DOHH2 (cell line): Measurements from ENCODE around the gene HMG20B.
"Not testable (repeated sequence)": the region's sequence is repeated elsewhere in the genome, so short reads cannot be mapped to it uniquely, and the experiment has no call there.

Source experiments
- H3F3A ChIP-seq: fragments of 200-600 bp; sonication (generic), shearing (Covaris generic); 2 replicates; pipeline ENCODE4 v1.6.0; 2016; ENCODE audit warnings: antibody characterized with exemption, mild to moderate bottlenecking; ENCODE audit not compliant: control insufficient read depth, insufficient read depth
- H3K27ac ChIP-seq: fragments of 200-600 bp; sonication (generic); 2 replicates; pipeline ENCODE4 v1.5.1; 2014; ENCODE audit warnings: low read depth, mild to moderate bottlenecking, low read length, moderate library complexity
- H3K27me3 ChIP-seq: fragments of 200-600 bp; sonication (generic); 2 replicates; pipeline ENCODE4 v1.6.1; 2014; ENCODE audit warnings: mild to moderate bottlenecking, low read length, mixed read lengths; ENCODE audit not compliant: control insufficient read depth
- H3K36me3 ChIP-seq: fragments of 200-600 bp; sonication (generic); 2 replicates; pipeline ENCODE4 v1.6.1; 2014; ENCODE audit warnings: mild to moderate bottlenecking, low read length, moderate library complexity, mixed read lengths; ENCODE audit not compliant: control insufficient read depth
- H3K4me1 ChIP-seq: fragments of 200-600 bp; sonication (generic); 2 replicates; pipeline ENCODE4 v1.6.1; 2014; ENCODE audit warnings: mild to moderate bottlenecking, low read length, mixed read lengths; ENCODE audit not compliant: control insufficient read depth
- H3K4me2 ChIP-seq: fragments of 200-600 bp; sonication (generic); 2 replicates; pipeline ENCODE4 v1.6.0; 2014; ENCODE audit warnings: mild to moderate bottlenecking, low read length, moderate library complexity
- H3K4me3 ChIP-seq: fragments of 200-600 bp; sonication (generic); 2 replicates; pipeline ENCODE4 v1.5.1; 2014; ENCODE audit warnings: mild to moderate bottlenecking, low read length, mixed read lengths
- H3K79me2 ChIP-seq: fragments of 200-600 bp; sonication (generic); 2 replicates; pipeline ENCODE4 v1.6.1; 2014; ENCODE audit warnings: mild to moderate bottlenecking, low read length, mixed read lengths; ENCODE audit not compliant: control insufficient read depth
- H3K9me2 ChIP-seq: fragments of 200-600 bp; sonication (generic); replicated peaks from 2 replicates; pipeline ENCODE4 v1.6.1; 2014; ENCODE audit warnings: mild to moderate bottlenecking, low read length, mixed read lengths; ENCODE audit not compliant: control insufficient read depth
- H3K9me3 ChIP-seq: fragments of 200-600 bp; sonication (generic); 2 replicates; pipeline ENCODE4 v1.6.1; 2014; ENCODE audit warnings: antibody characterized with exemption, low read length, mixed read lengths; ENCODE audit not compliant: control insufficient read depth, insufficient read depth
- H4K20me1 ChIP-seq: fragments of 200-600 bp; sonication (generic); 2 replicates; pipeline ENCODE4 v1.6.0; 2014; ENCODE audit warnings: low read depth, mild to moderate bottlenecking, antibody characterized with exemption, low read length, moderate library complexity; ENCODE audit not compliant: control insufficient read depth, insufficient read depth
- EZH2phosphoT487 ChIP-seq: fragments of 200-600 bp; sonication (generic); IDR thresholded peaks from 2 replicates; pipeline ENCODE4 v1.6.1; 2017; ENCODE audit warnings: borderline replicate concordance, mild to moderate bottlenecking, antibody characterized with exemption, low read length, moderate library complexity, mixed read lengths
- TF ChIP-seq, protein P1 (sequence below): fragments of 200-600 bp; sonication (generic); IDR thresholded peaks from one replicate; pipeline ENCODE4 v1.5.1; 2014; ENCODE audit warnings: antibody characterized with exemption, mild to moderate bottlenecking, low read depth, low read length; ENCODE audit not compliant: poor library complexity, severe bottlenecking

HMG20B gene

DNA sequence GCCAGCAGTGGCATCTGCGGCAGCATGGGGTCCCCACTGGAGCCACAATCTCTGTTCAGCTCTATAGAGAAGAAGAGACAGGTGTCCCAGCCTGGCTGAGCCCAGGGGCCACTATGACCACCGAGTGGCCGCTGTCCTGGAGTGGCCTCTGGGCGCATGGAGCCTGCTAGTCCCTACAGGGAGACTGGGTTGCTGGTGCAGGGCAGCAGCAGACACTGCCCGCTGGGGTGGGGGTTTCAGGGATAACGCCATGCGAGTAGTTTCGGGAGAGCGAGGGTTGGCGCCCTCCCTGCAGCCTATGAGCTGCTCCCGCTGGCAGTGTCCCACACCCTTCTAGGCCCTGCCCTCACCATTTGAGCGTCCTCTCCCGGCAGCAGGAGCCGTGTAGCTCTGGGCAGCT, 44.7 kb upstream of the HMG20B start:
- H3K4me2 ChIP-seq: no peak overlapping the region
- peaks cover 43% of the 10 kb centered on the region; the same call in 1 of the 2 replicates for H3K36me3 ChIP-seq
- H3K9me2 ChIP-seq: no peaks in the 10 kb centered on the region
- H4K20me1 ChIP-seq: no peaks in the 10 kb centered on the region
- no peaks in the 10 kb centered on the region for H3K79me2 ChIP-seq
- TF ChIP-seq, protein P1, sequence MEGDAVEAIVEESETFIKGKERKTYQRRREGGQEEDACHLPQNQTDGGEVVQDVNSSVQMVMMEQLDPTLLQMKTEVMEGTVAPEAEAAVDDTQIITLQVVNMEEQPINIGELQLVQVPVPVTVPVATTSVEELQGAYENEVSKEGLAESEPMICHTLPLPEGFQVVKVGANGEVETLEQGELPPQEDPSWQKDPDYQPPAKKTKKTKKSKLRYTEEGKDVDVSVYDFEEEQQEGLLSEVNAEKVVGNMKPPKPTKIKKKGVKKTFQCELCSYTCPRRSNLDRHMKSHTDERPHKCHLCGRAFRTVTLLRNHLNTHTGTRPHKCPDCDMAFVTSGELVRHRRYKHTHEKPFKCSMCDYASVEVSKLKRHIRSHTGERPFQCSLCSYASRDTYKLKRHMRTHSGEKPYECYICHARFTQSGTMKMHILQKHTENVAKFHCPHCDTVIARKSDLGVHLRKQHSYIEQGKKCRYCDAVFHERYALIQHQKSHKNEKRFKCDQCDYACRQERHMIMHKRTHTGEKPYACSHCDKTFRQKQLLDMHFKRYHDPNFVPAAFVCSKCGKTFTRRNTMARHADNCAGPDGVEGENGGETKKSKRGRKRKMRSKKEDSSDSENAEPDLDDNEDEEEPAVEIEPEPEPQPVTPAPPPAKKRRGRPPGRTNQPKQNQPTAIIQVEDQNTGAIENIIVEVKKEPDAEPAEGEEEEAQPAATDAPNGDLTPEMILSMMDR: no peak
- H3K4me1 ChIP-seq: no peaks in the 10 kb centered on the region
- H3K27ac ChIP-seq: no peak overlapping the region
- H3K4me3 ChIP-seq: no peak overlapping the region
- H3K27me3 ChIP-seq: no peaks in the 10 kb centered on the region
- no peaks in the 10 kb centered on the region for H3F3A ChIP-seq
- no peaks in the 10 kb centered on the region for H3K9me3 ChIP-seq

DNA sequence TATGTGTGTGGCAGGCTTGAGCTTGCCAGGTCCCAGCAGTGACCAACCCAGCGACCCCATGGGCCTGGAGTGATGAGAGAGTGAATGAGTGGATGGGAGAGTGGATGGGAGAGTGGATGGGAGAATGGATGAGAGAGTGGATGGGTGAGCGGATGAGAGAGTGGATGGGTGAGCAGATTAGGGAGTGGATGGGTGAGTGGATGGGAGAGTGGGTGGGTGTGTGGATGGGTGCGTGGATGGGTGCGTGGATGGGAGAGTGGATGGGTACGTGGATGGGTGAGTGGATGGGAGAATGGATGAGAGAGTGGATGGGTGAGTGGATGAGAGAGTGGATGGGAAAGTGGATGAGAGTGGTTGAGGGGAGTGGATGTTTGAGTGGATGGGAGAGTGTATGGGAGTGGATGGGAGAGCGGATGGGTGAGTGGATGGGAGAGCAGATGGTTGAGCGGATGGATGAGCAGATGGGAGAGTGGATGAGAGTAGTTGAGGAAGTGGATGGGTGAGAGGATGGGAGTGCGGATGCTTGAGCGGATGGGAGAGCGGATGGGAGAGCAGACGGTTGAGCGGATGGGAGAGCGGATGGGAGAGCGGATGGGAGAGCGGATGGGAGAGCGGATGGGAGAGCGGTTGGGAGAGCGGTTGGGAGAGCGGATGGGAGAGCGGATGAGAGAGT, 44.1 kb upstream of the HMG20B start:
- Histone ChIP-seq H3F3A (no peaks in the 10 kb centered on the region), H3K36me3 (peaks cover 46% of the 10 kb centered on the region; the same call in 1 of the 2 replicates), H3K4me2 (no peak overlapping the region), H4K20me1 (no peaks in the 10 kb centered on the region), H3K4me1 (no peaks in the 10 kb centered on the region), H3K4me3 (no peak overlapping the region), H3K79me2 (no peaks in the 10 kb centered on the region), H3K9me3 (no peaks in the 10 kb centered on the region), H3K27me3 (no peaks in the 10 kb centered on the region), H3K9me2 (no peaks in the 10 kb centered on the region), H3K27ac (no peak overlapping the region)
- no peak for TF ChIP-seq EZH2phosphoT487
- TF ChIP-seq, protein P1: no peak

DNA sequence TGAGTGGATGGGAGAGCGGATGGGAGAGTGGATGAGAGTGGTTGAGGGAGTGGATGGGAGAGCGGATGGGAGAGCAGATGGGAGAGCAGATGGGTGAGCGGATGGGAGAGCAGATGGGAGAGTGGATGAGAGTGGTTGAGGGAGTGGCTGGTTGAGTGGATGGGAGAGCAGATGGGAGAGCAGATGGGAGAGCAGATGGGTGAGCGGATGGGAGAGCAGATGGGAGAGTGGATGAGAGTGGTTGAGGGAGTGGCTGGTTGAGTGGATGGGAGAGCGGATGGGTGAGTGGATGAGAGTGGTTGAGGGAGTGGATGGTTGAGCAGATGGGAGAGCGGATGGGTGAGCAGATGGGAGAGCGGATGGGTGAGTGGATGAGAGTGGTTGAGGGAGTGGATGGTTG, 43.4 kb upstream of the HMG20B start:
- not testable (repeated sequence) for H3K4me3 ChIP-seq, H3K79me2 ChIP-seq, H3K4me1 ChIP-seq, H3K9me3 ChIP-seq, H3F3A ChIP-seq, H3K27ac ChIP-seq, H3K9me2 ChIP-seq, H4K20me1 ChIP-seq, H3K4me2 ChIP-seq, H3K27me3 ChIP-seq
- peaks cover 44% of the 10 kb centered on the region; the same call in 1 of the 2 replicates for H3K36me3 ChIP-seq

DNA sequence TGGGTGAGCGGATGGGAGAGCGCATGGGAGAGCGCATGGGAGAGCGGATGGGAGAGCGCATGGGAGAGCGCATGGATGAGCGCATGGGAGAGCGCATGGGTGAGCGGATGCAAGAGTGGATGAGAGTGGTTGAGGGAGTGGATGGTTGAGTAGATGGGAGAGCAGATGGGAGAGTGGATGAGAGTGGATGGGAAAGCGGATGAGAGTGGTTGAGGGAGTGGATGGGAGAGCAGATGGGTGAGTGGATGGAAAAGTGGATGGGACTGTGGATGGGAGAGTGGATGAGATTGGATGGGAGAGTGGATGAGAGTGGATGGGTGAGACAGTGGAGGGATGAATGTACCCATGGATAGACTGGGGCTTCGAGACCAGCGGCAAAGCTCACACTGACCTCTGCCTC, 42.4 kb upstream of the HMG20B start:
- no peak overlapping the region for H3K4me3 ChIP-seq
- no peaks in the 10 kb centered on the region for H3K4me1 ChIP-seq
- no peaks in the 10 kb centered on the region for H3F3A ChIP-seq
- H3K27ac ChIP-seq: no peak overlapping the region
- no peak overlapping the region for H3K4me2 ChIP-seq
- no peaks in the 10 kb centered on the region for H3K9me2 ChIP-seq
- H4K20me1 ChIP-seq: no peaks in the 10 kb centered on the region
- TF ChIP-seq, protein P1: no peak
- TF ChIP-seq EZH2phosphoT487: no peak
- peaks cover 49% of the 10 kb centered on the region for H3K36me3 ChIP-seq
- H3K79me2 ChIP-seq: no peaks in the 10 kb centered on the region
- no peaks in the 10 kb centered on the region for H3K27me3 ChIP-seq
- no peaks in the 10 kb centered on the region for H3K9me3 ChIP-seq
